ENCODE results near the gene PFN1. TPM values are rescaled to one million over a fixed set of nuclear protein-coding genes. Genes with fewer than 3 reads are reported as not detected.
A peak's percentile ranks its signal among the peaks of the same experiment; 100 is the strongest.

Gene PFN1
- total and polyA plus RNA-seq, 10 of the 15 experiments (the other 5 are each of a cell fraction or from before 2014, with no cell fraction given), result 154 to 3,892 (median 1,918) TPM

DNA sequence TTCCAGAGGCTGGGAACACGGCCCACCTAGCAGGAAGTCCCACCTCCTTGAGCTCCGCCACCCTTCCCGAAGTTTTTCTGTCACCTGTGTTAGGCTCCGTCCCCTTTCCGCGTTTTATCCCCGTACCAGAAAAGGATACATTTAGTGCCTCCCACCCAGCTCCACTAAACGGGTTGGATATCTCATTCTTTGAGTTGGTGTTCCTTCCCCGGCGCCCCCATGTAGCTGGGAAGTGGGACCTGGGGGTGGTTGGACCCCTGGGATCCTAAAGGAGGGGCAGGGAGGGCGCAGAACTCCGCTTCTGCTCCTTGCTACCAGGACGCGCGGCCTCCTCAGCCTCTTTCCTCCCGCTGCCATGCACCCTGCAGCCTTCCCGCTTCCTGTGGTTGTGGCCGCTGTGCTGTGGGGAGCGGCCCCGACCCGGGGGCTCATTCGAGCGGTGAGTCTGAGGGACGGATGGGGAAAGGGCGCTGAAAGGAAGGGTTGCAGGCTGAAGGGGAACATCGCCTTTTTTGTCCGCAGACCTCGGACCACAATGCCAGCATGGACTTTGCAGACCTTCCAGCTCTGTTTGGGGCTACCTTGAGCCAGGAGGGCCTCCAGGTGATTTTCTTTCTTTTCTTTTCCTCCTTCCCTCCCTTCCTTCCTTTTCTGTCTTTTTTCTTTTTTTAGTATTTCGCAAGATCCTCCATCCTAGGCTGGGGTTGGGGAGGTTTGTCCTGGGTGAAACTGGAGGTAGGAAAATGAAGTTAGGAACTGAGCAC, 7.6 kb downstream of the PFN1 start (continued):
- TF ChIP-seq BCLAF1 (IDR thresholded peaks at IDR 0.05), result no peak
- peak; percentile 53 for TF ChIP-seq IKZF1 (conservative IDR thresholded peaks at IDR 0.05)
- TF ChIP-seq SMARCA5 (IDR thresholded peaks at IDR 0.05), result no peak; the same call in 1 of the 2 replicates
- no peak for TF ChIP-seq ATF2 (IDR thresholded peaks at IDR 0.05; ENCODE audit: low read length)
- no peak for TF ChIP-seq MYC (IDR thresholded peaks at IDR 0.05; ENCODE audit: insufficient read depth, insufficient read length, insufficient replicate concordance, low read length, severe bottlenecking)
- TF ChIP-seq POLR2A (IDR thresholded peaks at IDR 0.05; ENCODE audit: low read depth, low read length), result peak; percentile 71
- TF ChIP-seq, protein P1, sequence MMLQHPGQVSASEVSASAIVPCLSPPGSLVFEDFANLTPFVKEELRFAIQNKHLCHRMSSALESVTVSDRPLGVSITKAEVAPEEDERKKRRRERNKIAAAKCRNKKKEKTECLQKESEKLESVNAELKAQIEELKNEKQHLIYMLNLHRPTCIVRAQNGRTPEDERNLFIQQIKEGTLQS (IDR thresholded peaks at IDR 0.05; ENCODE audit: borderline replicate concordance, extremely low read depth, low read depth, low read length), result no peak
- peak; percentile 5; the same call in 1 of the 2 replicates for TF ChIP-seq NBN (IDR thresholded peaks at IDR 0.05)
- TF ChIP-seq POU2F2 (IDR thresholded peaks at IDR 0.05; ENCODE audit: borderline replicate concordance, low read depth, low read length), result peak; percentile 58; the same call in 2 of the 3 replicates
- TF ChIP-seq BHLHE40 (IDR thresholded peaks at IDR 0.05; ENCODE audit: borderline replicate concordance in 1 of 2, low read depth in 2 of 2, low read length in 1 of 2), result no peak
- no peak for TF ChIP-seq HCFC1 (IDR thresholded peaks at IDR 0.05; ENCODE audit: low read length)
- TF ChIP-seq ESRRA (IDR thresholded peaks at IDR 0.05; ENCODE audit: low read length), result no peak
- TF ChIP-seq KDM1A (IDR thresholded peaks at IDR 0.05; ENCODE audit: borderline replicate concordance), result no peak
- TF ChIP-seq SUPT20H (IDR thresholded peaks at IDR 0.05; ENCODE audit: borderline replicate concordance, control insufficient read depth, low read depth, low read length), result no peak
- no peak for TF ChIP-seq IRF5 (IDR thresholded peaks at IDR 0.05; ENCODE audit: borderline replicate concordance)
- TF ChIP-seq ZNF274 (IDR thresholded peaks at IDR 0.05; ENCODE audit: insufficient read depth, insufficient read length), result no peak
- peak; percentile 51; the same call in 1 of the 2 replicates for TF ChIP-seq YY1 (IDR thresholded peaks at IDR 0.05; ENCODE audit: low read depth, low read length)
- peak; percentile 36 to 98; a peak in 2 of 4 replicates for TF ChIP-seq IKZF2 (IDR thresholded peaks at IDR 0.05)
- TF ChIP-seq GATAD2B (conservative IDR thresholded peaks at IDR 0.05; ENCODE audit: low read depth), result peak; percentile 31; the same call in 1 of the 2 replicates
- peak; percentile 38; the same call in 1 of the 2 replicates for TF ChIP-seq LARP7 (IDR thresholded peaks at IDR 0.05)
- TF ChIP-seq, protein P2, sequence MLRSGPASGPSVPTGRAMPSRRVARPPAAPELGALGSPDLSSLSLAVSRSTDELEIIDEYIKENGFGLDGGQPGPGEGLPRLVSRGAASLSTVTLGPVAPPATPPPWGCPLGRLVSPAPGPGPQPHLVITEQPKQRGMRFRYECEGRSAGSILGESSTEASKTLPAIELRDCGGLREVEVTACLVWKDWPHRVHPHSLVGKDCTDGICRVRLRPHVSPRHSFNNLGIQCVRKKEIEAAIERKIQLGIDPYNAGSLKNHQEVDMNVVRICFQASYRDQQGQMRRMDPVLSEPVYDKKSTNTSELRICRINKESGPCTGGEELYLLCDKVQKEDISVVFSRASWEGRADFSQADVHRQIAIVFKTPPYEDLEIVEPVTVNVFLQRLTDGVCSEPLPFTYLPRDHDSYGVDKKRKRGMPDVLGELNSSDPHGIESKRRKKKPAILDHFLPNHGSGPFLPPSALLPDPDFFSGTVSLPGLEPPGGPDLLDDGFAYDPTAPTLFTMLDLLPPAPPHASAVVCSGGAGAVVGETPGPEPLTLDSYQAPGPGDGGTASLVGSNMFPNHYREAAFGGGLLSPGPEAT (IDR thresholded peaks at IDR 0.05; ENCODE audit: low read depth), result 0 out of 2 replicates have a peak, but pooled peaks have one; percentile 16
- no peak for TF ChIP-seq TBL1XR1 (IDR thresholded peaks at IDR 0.05; ENCODE audit: low read depth, low read length)
- no peak for TF ChIP-seq ZZZ3 (IDR thresholded peaks at IDR 0.05; ENCODE audit: control insufficient read depth, insufficient read length, low read depth)
- peak; percentile 15; the same call in 1 of the 2 replicates for TF ChIP-seq POLR2AphosphoS5 (IDR thresholded peaks at IDR 0.05; ENCODE audit: low read length)

Measured in GM12878 (cell line).